Kidney (tissue), 14 donors: ENCODE data around the gene ZNF446. TPM values are rescaled to one million over a fixed set of nuclear protein-coding genes. Genes with fewer than 3 reads are reported as not detected.

Experiments
- DNase-seq, 5 donors: peaks; one replicate each; pipeline ENCODE4 v3.0.0-alpha.2; 2013 to 2020
- FAIRE-seq: peaks from 2 replicates; lab custom pipeline; 2012; peaks lifted over from hg19 to GRCh38; lab: Jason Lieb, UNC
- H3K27ac ChIP-seq, 2 donors: one replicate each; pipeline ENCODE4 v1.7.0; 2013; ENCODE audit warnings: low read depth in 2 of 2, low read length in 2 of 2, inconsistent platforms in 1 of 2
- H3K27me3 ChIP-seq: one replicate; pipeline ENCODE4 v1.7.1; 2013; ENCODE audit warnings: low read length, inconsistent platforms; ENCODE audit not compliant: control insufficient read depth, insufficient read depth
- H3K36me3 ChIP-seq, 3 donors: one replicate each; pipeline versions ENCODE4 v1.7.0 to v1.7.1; 2013; ENCODE audit warnings: low read length in 3 of 3, control low read depth in 1 of 3, inconsistent platforms in 1 of 3; ENCODE audit not compliant: insufficient read depth in 3 of 3, control insufficient read depth in 2 of 3
- H3K4me1 ChIP-seq, 3 donors: one replicate each; pipeline versions ENCODE4 v1.7.0 to v1.7.1; 2013; ENCODE audit warnings: low read length in 3 of 3, inconsistent platforms in 1 of 3, low read depth in 1 of 3; ENCODE audit not compliant: control insufficient read depth in 2 of 3, insufficient read depth in 2 of 3
- H3K4me3 ChIP-seq, 3 donors: one replicate each; pipeline versions ENCODE4 v1.7.0 to v1.8.1; 2013; ENCODE audit warnings: low read length in 3 of 3, control low read depth in 1 of 3, inconsistent platforms in 1 of 3
- H3K9ac ChIP-seq, 3 donors: one replicate each; pipeline versions ENCODE4 v1.7.0 to v1.7.1; 2013; ENCODE audit warnings: low read length in 3 of 3, control low read depth in 1 of 3, inconsistent platforms in 1 of 3
- H3K9me3 ChIP-seq, 3 donors: one replicate each; pipeline versions ENCODE4 v1.7.0 to v1.7.1; 2013; ENCODE audit warnings: low read length in 3 of 3, control low read depth in 1 of 3, inconsistent platforms in 1 of 3; ENCODE audit not compliant: control insufficient read depth in 2 of 3, insufficient read depth in 1 of 3
- intact Hi-C: fragments of 100-400 bp; cut with DNase I; formaldehyde crosslinking; loops from one replicate; pipeline ENCODE4 v1.11.1; 2022
- polyA plus RNA-seq: library from polyadenylated mRNA; stranded (reverse); fragments of 350-450 nt; fragmentation: Illumina TruSeq; extraction: RNeasy Lipid Tissue Mini Kit (QIAGEN cat#74804); gene quantifications from one replicate; pipeline ENCODE4 v1.2.3, GENCODE V29; 2014; ENCODE audit warnings: low read depth, low replicate concordance; ENCODE audit not compliant: insufficient read depth
- total RNA-seq: library from RNA; stranded (reverse); fragmentation: NEBNext Ultra II Directional; extraction: Animal tissue kit (Norgen Biotek cat#: 25700); gene quantifications from one replicate; pipeline ENCODE4 v1.2.1, GENCODE V29; 2021
- TF ChIP-seq, protein P1 (sequence below): IDR thresholded peaks from 3 replicates; pipeline ENCODE4 v1.5.1; 2012; ENCODE audit warnings: mild to moderate bottlenecking, moderate library complexity, borderline replicate concordance; ENCODE audit not compliant: insufficient read depth; ENCODE audit errors: extremely low read depth
- donor health status: control.
- donor health status: control.
- donor health status: control.
- donor health status: control.
- donor health status: control.
- donor health status: DM: yes; HTN: yes; CAD: no.
- donor health status: Normal renal cell carcinoma (clear cell type).

Gene ZNF446
- total and polyA plus RNA-seq, 2 donors from 2014 or later: 12.6 to 13.3 TPM

DNA sequence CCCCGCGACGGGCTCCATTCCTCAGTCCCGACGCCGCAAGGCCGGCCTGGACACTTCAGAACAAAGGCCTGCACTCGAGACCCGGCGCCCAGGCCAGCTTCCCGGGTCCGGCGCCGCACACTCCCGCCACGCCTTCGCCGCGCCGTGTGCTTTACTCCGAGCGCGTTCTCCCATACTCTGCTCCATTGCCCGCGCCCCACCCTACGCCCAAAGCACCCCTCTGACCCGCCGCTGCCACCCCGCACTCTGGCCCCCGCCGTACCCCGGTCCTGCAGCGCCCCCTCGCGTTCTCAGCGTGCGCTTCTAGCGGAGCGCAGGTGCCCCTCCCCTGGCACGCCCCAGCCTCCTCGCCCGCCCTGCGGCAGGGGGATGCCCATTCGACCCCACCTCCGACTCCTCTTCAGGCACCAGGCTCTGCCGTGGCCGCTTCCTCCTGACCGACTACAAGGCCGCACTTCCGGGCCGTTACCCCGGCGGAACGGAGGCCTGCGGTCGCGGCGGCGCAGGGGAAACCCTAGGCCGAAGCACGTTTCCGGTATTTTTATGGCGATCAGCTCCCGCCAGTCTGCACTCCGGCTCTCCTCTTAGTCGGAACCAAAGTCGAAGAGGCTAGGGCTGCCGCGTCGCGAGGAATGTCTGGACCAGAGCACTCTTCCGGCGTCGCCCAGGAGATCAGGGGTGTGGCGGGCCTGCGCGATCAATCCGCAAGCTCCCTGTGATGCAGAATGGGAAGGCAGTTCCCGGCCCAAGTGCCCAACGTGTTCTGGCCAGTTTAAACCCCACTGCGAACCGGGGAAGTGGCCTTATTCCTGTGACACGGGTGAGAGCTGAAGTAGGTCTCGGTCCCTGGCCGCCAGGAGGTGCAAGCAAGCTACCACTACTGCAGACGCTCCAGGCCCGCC, 43.5 kb downstream of the ZNF446 start, which contains the start of gene ZBTB45:
TSS of gene ZBTB45 (minus strand) at position 456 of the 902 bp plus-strand sequence. CDS start 2,137 bp downstream, outside the sequence.
- intact Hi-C loops: no loop called here

DNA sequence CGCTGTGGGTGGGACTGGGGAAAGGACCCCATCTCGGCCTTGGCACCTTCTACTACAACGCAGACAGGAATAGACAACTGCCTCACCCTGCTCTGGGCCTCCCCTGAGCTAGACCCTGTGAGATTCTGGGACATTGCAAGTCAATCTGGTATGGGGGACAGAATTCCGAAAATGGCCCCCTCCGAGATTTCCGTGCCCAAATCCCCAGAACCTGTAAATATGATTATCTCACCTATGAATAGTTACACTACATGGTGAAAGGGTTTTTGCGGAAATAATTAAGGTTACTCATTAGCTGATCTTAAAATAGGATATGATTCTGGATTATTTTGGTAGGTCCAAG, 44.1 kb downstream of the ZNF446 start:
- TF ChIP-seq, protein P1, sequence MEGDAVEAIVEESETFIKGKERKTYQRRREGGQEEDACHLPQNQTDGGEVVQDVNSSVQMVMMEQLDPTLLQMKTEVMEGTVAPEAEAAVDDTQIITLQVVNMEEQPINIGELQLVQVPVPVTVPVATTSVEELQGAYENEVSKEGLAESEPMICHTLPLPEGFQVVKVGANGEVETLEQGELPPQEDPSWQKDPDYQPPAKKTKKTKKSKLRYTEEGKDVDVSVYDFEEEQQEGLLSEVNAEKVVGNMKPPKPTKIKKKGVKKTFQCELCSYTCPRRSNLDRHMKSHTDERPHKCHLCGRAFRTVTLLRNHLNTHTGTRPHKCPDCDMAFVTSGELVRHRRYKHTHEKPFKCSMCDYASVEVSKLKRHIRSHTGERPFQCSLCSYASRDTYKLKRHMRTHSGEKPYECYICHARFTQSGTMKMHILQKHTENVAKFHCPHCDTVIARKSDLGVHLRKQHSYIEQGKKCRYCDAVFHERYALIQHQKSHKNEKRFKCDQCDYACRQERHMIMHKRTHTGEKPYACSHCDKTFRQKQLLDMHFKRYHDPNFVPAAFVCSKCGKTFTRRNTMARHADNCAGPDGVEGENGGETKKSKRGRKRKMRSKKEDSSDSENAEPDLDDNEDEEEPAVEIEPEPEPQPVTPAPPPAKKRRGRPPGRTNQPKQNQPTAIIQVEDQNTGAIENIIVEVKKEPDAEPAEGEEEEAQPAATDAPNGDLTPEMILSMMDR: no peak
- peak overlapping the region; percentile 24 to 70 (median 43) for H3K9ac ChIP-seq
- DNase-seq (no peak), FAIRE-seq (no peak)
- H3K4me1 ChIP-seq: peaks cover 4 to 21% (median 7%) of the 10 kb centered on the region in 3 donors
- peaks cover 0 to 10% (median 7%) of the 10 kb centered on the region in 3 donors for H3K36me3 ChIP-seq
- H3K27me3 ChIP-seq: no peaks in the 10 kb centered on the region
- H3K9me3 ChIP-seq: no peaks in the 10 kb centered on the region
- intact Hi-C loops: no loop called here
- peak overlapping the region; percentile 88 to 97 for H3K27ac ChIP-seq
- H3K4me3 ChIP-seq: peak overlapping the region; percentile 85 to 90 (median 86)

More for the DNA sequence above, 43.5 kb downstream of the ZNF446 start, which contains the start of gene ZBTB45:
- H3K36me3 ChIP-seq: peaks cover 0 to 10% (median 7%) of the 10 kb centered on the region in 3 donors
- peak within 1 kb of the TSS; percentile 88 to 97 for H3K27ac ChIP-seq
- H3K9ac ChIP-seq: peak within 1 kb of the TSS; percentile 60 to 74 (median 70)
- peak; percentile 96 to 98 (median 98) for DNase-seq
- TF ChIP-seq, protein P1: peak; percentile 67
- peak within 1 kb of the TSS; percentile 85 to 90 (median 86) for H3K4me3 ChIP-seq
- no peaks in the 10 kb centered on the region for H3K9me3 ChIP-seq
- peaks cover 4 to 24% (median 7%) of the 10 kb centered on the region in 3 donors for H3K4me1 ChIP-seq
- no peaks in the 10 kb centered on the region for H3K27me3 ChIP-seq
- FAIRE-seq: no peak

DNA sequence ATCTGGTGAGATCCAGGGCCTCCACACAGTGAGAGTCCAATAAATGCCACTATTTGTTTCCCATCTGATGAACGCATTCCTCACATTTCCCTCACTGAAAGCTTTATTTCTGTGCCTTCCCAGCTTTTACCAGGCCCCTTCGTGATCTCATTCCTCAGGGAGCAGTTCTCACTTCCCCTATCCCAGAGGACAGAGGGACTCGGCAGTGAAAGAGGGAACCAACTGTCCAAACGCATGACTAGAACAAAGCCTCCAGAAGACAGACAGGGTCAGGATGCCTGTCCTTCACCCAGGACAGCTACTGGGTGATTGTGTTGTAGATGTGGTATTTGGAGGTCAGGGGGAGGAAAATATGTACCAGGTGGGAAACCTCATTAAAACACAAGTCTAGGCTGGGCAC, 45.5 kb downstream of the ZNF446 start:
- Histone ChIP-seq H3K4me1 (peaks cover 4 to 19% (median 7%) of the 10 kb centered on the region in 3 donors), H3K9me3 (no peaks in the 10 kb centered on the region), H3K9ac (no peak overlapping the region), H3K27ac (no peak overlapping the region), H3K4me3 (no peak overlapping the region), H3K36me3 (peaks cover 0 to 6% (median 6%) of the 10 kb centered on the region in 3 donors), H3K27me3 (no peaks in the 10 kb centered on the region)
- no peak for FAIRE-seq
- no peak for DNase-seq
- TF ChIP-seq, protein P1: no peak
- intact Hi-C loops: no loop called here
